Brain microvascular endothelial cell (primary cell): ENCODE measurements around the gene MS4A3.
"Not testable (repeated sequence)": the region's sequence is repeated elsewhere in the genome, so short reads cannot be mapped to it uniquely, and the experiment has no call there.

Source experiments
- DNase-seq: peaks from one replicate; pipeline ENCODE4 v3.0.0-alpha.2; 2020
- H3K27ac ChIP-seq: fragments of 250-450 bp; sonication (Bioruptor Pico); 2 replicates; pipeline ENCODE4 v1.5.1; 2020; ENCODE audit warnings: mild to moderate bottlenecking, moderate library complexity
- H3K27me3 ChIP-seq: fragments of 250-450 bp; sonication (Bioruptor Pico); replicated peaks from 2 replicates; pipeline ENCODE4 v1.5.1; 2020; ENCODE audit warnings: mild to moderate bottlenecking
- H3K36me3 ChIP-seq: fragments of 250-450 bp; sonication (Bioruptor Pico); replicated peaks from 2 replicates; pipeline ENCODE4 v1.5.1; 2020; ENCODE audit warnings: mild to moderate bottlenecking
- H3K4me3 ChIP-seq: 2 replicates; pipeline ENCODE4 v1.5.1; 2011; ENCODE audit warnings: low read depth, mild to moderate bottlenecking, control low read depth, low read length, moderate library complexity
- in situ Hi-C: cut with HindIII; loops from 2 replicates; pipeline ENCODE4 v1.10.0; 2017; ENCODE audit warnings: low sequenced_read_pairs, low pct_ligation_motif_present
- TF ChIP-seq, protein P1 (sequence below): IDR thresholded peaks from 2 replicates; pipeline ENCODE4 v1.5.1; 2011; ENCODE audit warnings: low read depth, mild to moderate bottlenecking, moderate library complexity, low read length, control low read depth, inconsistent platforms; ENCODE audit errors: missing control alignments

The MS4A3 gene

DNA sequence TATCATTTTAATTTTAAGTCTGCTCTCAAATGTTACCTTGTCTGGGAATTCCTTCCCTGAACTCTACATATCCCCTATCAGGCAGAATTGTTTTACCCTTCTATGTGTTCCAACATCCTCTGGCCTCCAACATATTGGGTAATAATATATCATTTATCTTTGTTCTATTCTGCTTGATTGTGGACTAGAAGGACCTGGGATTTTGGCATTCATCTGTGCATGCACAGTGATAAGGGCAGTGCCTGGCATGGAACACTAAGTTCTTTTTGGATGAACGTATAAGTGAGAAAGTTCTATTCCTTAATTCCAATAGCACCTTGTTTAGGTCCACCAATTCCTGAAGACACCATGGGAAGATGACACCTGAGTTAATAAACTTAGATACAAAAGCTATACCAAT, 30.8 kb downstream of the MS4A3 start:
- in situ Hi-C loops, result no loop called here
- TF ChIP-seq, protein P1, sequence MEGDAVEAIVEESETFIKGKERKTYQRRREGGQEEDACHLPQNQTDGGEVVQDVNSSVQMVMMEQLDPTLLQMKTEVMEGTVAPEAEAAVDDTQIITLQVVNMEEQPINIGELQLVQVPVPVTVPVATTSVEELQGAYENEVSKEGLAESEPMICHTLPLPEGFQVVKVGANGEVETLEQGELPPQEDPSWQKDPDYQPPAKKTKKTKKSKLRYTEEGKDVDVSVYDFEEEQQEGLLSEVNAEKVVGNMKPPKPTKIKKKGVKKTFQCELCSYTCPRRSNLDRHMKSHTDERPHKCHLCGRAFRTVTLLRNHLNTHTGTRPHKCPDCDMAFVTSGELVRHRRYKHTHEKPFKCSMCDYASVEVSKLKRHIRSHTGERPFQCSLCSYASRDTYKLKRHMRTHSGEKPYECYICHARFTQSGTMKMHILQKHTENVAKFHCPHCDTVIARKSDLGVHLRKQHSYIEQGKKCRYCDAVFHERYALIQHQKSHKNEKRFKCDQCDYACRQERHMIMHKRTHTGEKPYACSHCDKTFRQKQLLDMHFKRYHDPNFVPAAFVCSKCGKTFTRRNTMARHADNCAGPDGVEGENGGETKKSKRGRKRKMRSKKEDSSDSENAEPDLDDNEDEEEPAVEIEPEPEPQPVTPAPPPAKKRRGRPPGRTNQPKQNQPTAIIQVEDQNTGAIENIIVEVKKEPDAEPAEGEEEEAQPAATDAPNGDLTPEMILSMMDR, result no peak
- no peaks in the 10 kb centered on the region for H3K36me3 ChIP-seq
- no peak for DNase-seq
- no peak overlapping the region for H3K4me3 ChIP-seq
- no peak overlapping the region for H3K27ac ChIP-seq
- H3K27me3 ChIP-seq, result no peaks in the 10 kb centered on the region

DNA sequence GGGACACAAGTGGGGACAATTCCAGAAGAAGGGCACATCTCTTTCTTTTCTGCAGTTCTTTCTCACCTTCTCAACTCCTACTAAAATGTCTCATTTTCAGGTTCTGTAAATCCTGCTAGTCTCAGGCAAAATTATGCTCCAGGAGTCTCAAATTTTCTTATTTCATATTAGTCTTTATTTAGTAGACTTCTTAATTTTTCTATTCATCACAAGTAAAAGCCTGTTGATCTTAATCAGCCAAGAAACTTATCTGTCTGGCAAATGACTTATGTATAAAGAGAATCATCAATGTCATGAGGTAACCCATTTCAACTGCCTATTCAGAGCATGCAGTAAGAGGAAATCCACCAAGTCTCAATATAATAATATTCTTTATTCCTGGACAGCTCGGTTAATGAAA, 31.9 kb downstream of the MS4A3 start, which contains the start of gene MS4A2:
Gene MS4A2 (plus strand): TSS at position 301 of the 400 bp plus-strand sequence. CDS start 102 bp downstream, outside the sequence.
- Histone ChIP-seq H3K4me3 (no peak within 1 kb of the TSS), H3K36me3 (no peaks in the 10 kb centered on the region), H3K27ac (no peak within 1 kb of the TSS), H3K27me3 (no peaks in the 10 kb centered on the region)
- TF ChIP-seq, protein P1, result no peak
- DNase-seq, result no peak
- in situ Hi-C loops, result no loop called here

DNA sequence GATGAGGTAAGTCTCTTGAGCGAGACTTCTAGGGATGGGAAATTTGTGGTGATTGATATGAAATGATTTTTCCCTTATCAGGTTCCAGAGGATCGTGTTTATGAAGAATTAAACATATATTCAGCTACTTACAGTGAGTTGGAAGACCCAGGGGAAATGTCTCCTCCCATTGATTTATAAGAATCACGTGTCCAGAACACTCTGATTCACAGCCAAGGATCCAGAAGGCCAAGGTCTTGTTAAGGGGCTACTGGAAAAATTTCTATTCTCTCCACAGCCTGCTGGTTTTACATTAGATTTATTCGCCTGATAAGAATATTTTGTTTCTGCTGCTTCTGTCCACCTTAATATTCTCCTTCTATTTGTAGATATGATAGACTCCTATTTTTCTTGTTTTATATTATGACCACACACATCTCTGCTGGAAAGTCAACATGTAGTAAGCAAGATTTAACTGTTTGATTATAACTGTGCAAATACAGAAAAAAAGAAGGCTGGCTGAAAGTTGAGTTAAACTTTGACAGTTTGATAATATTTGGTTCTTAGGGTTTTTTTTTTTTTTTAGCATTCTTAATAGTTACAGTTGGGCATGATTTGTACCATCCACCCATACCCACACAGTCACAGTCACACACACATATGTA, 39.1 kb downstream of the MS4A3 start:
- Histone ChIP-seq H3K27ac (no peak overlapping the region), H3K27me3 (no peaks in the 10 kb centered on the region), H3K4me3 (no peak overlapping the region), H3K36me3 (no peaks in the 10 kb centered on the region)
- TF ChIP-seq, protein P1, result no peak
- DNase-seq, result no peak
- in situ Hi-C loops, result no loop called here

DNA sequence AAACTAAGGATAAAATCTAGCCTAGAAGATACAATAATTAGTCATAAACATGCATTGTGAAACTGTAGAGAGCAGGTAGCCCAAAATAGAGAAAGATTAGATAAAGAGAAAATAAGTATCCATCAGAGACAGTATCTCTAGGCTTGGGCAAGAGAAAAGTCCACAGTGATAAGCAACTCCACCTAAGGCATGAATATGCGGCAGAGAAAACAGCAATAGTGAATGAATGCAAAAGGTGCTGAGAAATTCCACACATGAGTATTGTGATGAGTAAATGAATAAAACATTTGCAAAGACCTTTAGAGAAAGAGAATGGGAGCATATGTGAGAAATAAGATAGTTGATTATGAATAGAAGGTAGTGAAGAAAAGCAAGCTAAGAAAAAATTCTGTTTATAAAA, 40.7 kb downstream of the MS4A3 start:
- Histone ChIP-seq H3K4me3 (no peak overlapping the region), H3K27ac (no peak overlapping the region), H3K36me3 (no peaks in the 10 kb centered on the region), H3K27me3 (no peaks in the 10 kb centered on the region)
- TF ChIP-seq, protein P1, result no peak
- DNase-seq, result no peak
- in situ Hi-C loops, result no loop called here

DNA sequence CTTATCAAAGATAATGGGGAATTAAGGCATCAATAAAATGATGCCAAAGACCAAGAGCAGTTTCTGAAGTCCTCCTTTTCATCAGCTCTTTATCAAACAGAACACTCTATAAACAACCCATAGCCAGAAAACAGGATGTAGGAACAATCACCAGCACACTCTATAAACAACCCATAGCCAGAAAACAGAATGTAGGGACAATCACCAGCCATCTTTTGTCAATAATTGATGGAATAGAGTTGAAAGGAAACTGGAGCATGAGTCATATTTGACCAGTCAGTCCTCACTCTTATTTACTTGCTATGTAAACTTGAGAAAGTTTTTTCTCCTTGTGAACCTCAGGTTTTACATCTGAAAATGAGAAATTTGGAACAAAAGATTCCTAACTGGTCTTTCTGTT, 42.0 kb downstream of the MS4A3 start:
- in situ Hi-C loops, result no loop called here
- TF ChIP-seq, protein P1, result no peak

DNA sequence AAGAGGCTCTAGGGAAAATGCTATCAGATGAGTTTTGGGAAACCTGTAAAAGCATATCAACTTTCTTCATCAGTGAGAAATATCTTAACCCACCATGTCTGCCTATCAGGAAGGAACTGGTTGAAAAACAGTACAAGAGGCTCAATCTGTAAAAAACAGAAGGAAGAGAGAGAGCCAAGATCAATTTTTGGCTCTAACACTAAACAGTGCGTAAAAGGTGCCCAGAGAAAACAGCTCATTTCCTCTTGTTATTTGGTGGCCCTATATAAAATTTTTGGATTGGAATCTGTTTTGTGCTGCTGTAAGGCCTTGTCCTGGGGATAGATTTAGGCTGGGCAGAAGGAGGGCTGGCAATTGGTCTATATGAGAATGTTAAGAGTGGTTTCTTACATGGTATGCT, 44.1 kb downstream of the MS4A3 start:
- H3K27me3 ChIP-seq, result no peaks in the 10 kb centered on the region
- TF ChIP-seq, protein P1, result no peak
- in situ Hi-C loops, result no loop called here
- DNase-seq, result no peak
- no peaks in the 10 kb centered on the region for H3K36me3 ChIP-seq
- no peak overlapping the region for H3K4me3 ChIP-seq
- no peak overlapping the region for H3K27ac ChIP-seq

More for the DNA sequence above, 42.0 kb downstream of the MS4A3 start:
- no peak for DNase-seq
- H3K36me3 ChIP-seq, result no peaks in the 10 kb centered on the region
- H3K27me3 ChIP-seq, result no peaks in the 10 kb centered on the region
- no peak overlapping the region for H3K4me3 ChIP-seq
- H3K27ac ChIP-seq, result no peak overlapping the region

DNA sequence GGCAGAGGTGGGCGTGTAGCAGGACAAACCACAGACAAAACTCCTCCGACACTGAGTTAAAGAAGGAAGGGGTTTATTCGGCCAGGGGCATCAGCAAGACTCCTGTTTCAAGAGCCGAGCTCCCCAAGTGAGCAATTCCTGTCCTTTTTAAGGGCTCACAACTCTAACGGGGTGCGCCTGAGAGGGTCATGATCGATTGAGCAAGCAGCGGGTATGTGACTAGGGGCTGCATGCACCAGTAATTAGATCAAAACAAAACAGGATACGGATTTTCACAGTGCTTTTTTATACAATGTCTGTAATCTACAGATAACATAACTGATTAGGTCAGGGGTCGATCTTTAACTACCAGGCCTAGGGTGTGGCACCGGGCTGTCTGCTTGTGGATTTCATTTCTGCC, 44.9 kb downstream of the MS4A3 start:
- in situ Hi-C loops, H3K27ac ChIP-seq, H3K4me3 ChIP-seq, DNase-seq, H3K27me3 ChIP-seq, H3K36me3 ChIP-seq: not testable (repeated sequence)

DNA sequence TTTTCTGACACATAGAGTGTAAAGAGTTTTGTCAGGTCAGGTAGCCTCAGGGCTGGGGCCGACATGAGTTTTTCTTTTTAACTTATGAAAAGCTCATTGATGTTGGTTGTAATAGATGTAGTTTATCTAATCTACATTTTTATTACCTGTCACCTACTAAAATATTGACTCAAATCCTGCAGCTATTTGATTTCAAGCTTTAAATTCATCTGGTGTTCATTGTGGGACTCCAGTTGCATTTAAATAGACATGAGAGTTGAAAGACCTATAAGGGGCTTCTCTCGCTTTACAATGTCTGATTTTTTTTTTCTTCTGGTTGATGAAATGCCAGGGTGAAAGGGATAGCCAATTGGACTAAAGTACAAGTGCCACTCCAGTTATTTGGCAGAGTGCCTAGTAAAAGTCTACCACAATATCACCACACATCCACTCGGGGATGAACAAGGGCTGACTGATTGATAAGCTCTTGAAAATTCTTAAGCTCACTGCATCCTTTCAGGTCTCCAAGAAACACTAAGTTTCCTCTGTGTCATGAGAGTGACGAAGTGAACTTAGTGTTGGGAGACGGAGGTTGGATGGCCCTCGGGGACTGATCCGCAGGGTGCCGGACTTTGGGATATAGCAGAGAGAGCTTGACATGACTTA, 48.1 kb downstream of the MS4A3 start:
- H3K27ac ChIP-seq, H3K4me3 ChIP-seq, H3K27me3 ChIP-seq, H3K36me3 ChIP-seq, DNase-seq, in situ Hi-C loops: not testable (repeated sequence)
